GM19043 (cell line): Measurements from ENCODE around the gene ZNF428.
A peak's percentile ranks its signal among the peaks of the same experiment; 100 is the strongest.

Experiments used
- ATAC-seq: cut with Tn5 transposase; IDR thresholded peaks from one replicate; pipeline ENCODE4 v1.9.1; 2021; ENCODE audit warnings: low read depth; ENCODE audit not compliant: unreplicated experiment

ZNF428 gene

GRCh38 chr19:43570174-43570791 lies 49.1 kb downstream of the ZNF428 start:
- no peak for ATAC-seq

DNA sequence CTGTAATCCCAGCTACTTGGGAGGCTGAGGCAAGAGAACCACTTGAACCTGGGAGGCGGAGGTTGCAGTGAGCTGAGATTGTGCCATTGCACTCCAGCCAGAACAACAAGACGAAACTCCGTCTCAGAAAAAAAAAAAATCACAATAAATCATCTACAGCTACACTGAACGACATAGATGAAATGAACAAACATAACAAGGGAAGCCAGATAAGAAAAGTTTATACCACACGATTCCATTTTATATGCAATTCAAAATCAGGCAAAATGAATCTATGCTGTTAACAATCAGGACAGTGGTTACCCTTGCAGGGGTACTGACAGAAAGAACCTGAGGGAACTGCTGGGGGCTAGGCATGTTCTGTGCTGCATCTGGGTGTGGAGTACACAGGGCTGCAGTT lies 49.8 kb downstream of the ZNF428 start:
- ATAC-seq, result no peak

DNA sequence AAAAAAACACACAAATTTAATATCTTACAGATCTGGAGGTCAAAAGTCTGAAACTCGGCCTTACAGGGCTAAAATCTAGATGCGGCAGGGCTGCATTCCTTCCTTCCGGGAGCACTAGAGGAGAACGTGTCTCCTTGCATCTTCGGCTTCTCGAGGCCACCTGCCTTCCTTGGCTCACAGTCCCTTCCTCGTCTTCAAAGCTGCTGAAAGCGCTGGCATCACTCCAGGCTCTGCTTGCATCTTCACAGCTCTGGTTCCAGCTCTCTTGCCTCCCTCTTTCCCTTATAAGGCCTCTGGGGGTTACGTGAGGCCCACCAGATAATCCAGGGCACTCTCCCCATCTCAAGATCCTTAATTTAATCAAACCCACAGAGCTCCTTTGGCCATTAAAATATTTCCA lies 54.6 kb downstream of the ZNF428 start:
- no peak for ATAC-seq

DNA sequence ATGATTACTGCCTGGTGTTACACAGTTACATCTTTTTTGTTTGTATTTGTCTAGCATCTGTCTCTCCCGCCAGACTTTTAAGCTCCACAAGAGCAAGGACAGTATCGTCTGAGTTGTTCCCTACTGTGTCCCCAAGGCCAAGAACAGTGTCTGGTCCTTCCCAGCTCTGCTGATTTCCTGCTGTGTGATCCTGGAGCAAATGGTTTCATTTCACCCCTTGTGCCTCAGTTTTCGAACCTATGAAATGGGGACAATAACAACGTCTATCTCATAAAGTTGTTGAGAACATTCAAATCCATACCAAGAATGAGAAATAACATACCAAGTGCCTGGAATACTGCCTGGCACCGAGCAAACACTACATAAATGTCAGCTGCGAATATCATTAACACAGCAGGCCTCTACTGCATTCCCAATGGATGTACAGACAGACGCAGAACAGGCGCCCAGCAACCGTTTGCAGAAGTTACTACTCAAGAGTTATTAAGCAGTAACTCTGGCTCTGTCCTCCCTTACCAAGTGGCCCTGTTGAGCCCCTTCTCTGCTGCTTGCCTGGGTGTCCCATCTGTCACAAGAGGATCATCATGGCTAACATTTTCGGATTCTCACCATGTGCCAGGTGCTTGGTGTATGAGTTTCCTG lies 55.5 kb downstream of the ZNF428 start:
- ATAC-seq, result no peak

- peak; percentile 57 for ATAC-seq
These were observed 56.7 kb downstream of the ZNF428 start for GRCh38 chr19:43562698-43563241.

DNA sequence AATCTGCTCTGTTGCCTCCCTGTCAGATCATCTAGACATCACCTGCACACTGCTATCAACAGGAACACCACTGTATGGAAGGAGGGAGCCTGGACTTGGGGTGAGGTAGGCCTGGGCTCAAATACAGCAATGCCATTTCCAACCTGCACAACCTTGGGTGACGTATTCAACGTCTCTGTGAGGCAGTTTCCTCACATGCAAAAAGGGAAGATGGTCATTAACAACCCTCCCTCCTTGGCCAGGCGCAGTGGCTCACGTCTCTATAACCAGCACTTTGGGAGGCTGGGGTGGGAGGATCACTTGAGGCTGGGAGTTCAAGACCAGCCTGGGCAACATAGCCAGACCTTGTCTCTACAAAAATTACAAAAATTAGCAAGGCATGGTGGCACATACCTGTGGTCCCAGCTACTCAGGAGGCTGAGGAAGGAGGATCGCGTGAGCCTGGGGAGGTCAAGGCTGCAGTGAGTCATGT lies 57.2 kb downstream of the ZNF428 start:
- ATAC-seq, result no peak

GRCh38 chr19:43561139-43561970 lies 58.1 kb downstream of the ZNF428 start:
- ATAC-seq, result no peak

DNA sequence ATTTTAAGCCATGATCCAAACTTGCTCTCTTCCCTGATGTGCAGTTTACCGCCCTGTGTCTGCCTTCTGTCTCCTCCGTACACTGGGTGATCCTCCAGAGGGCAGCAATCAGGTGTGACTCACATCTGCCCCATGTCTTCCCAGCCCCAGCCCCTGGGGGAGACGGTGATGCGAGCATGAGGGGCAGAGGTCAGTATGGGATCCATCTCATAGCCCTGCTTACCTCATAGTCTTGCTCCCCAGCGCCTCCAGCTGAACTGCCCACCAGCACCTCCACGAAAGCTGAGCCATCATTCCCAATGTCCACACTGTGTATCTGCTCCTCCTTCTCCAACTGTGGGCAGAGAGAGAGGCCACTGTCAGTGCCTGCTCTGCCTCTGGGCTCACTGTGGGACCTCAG lies 58.7 kb downstream of the ZNF428 start:
- no peak for ATAC-seq
